Upper lobe of left lung (tissue), 6 donors: ENCODE measurements around the gene SPIN1. TPM values are rescaled to one million over a fixed set of nuclear protein-coding genes. Genes with fewer than 3 reads are reported as not detected.

Experiments used
- ATAC-seq, 2 donors: fragments of 200-7000 bp; cut with Tn5 transposase; one replicate each; pipeline ENCODE4 v1.9.1; 2022; ENCODE audit warnings: mild to moderate bottlenecking in 2 of 2, moderate library complexity in 2 of 2; ENCODE audit not compliant: low FRiP score in 2 of 2
- DNase-seq, 2 donors: peaks; one replicate each; pipeline ENCODE4 v3.0.0-alpha.2; 2019 to 2020
- H3K27ac ChIP-seq, 4 donors: fragments of 200-600 bp; sonication (generic); one replicate each; pipeline ENCODE4 v1.5.1; 2016 to 2019
- H3K27me3 ChIP-seq, 4 donors: fragments of 200-600 bp; sonication (generic); one replicate each; pipeline ENCODE4 v1.5.1; 2017 to 2019
- H3K36me3 ChIP-seq, 4 donors: fragments of 200-600 bp; sonication (generic); one replicate each; pipeline ENCODE4 v1.5.1; 2016 to 2019
- H3K4me1 ChIP-seq, 4 donors: fragments of 200-600 bp; sonication (generic); one replicate each; pipeline ENCODE4 v1.5.1; 2018 to 2019
- H3K4me3 ChIP-seq, 4 donors: fragments of 200-600 bp; sonication (generic); one replicate each; pipeline ENCODE4 v1.5.1; 2017 to 2019; ENCODE audit warnings: mild to moderate bottlenecking in 2 of 4, moderate library complexity in 1 of 4
- H3K9me3 ChIP-seq, 4 donors: fragments of 200-600 bp; sonication (generic); one replicate each; pipeline ENCODE4 v1.5.1; 2018 to 2019
- CTCF ChIP-seq, 6 experiments: fragments of 450-650 bp in 4 of 6; fragments of 200-600 bp in 2 of 6; sonication (generic) in 2 of 6; IDR thresholded peaks; one replicate each; pipeline ENCODE4 v1.5.1; 2016 to 2019; ENCODE audit warnings: antibody characterized with exemption in 6 of 6
- EP300 ChIP-seq, 4 donors: sonication (generic); formaldehyde crosslinking; IDR thresholded peaks; one replicate each; pipeline ENCODE4 v1.5.1; 2017; ENCODE audit warnings: antibody characterized with exemption in 4 of 4, control low read depth in 2 of 4
- POLR2A ChIP-seq, 4 donors: fragments of 450-650 bp; IDR thresholded peaks; one replicate each; pipeline ENCODE4 v1.5.1; 2016 to 2017; ENCODE audit warnings: antibody characterized with exemption in 4 of 4, mild to moderate bottlenecking in 2 of 4
- POLR2AphosphoS5 ChIP-seq, 2 donors: sonication (generic); formaldehyde crosslinking; IDR thresholded peaks; one replicate each; pipeline ENCODE4 v1.5.1; 2017; ENCODE audit warnings: antibody characterized with exemption in 2 of 2
- whole genome bisulfite sequencing, 2 donors: methylation state at CpG; one replicate each; pipeline ENCODE4 v1.1.5; 2017 to 2018; 5-methylcytosine and 5-hydroxymethylcytosine counted together
- total RNA-seq, 6 donors: library from RNA; depleted of rRNA in 4 of 6; stranded (reverse); fragments of >200 nt in 4 of 6; gene quantifications; one replicate each; pipeline versions ENCODE4 v1.1.0 to v1.2.1, GENCODE V29; 2016 to 2021
- donor health status: DM: no; HTN: no; CAD: no; lungs with moderate emphysema.
- donor health status: DM: no; HTN: yes; CAD: no; lungs with severe emphysema.

SPIN1 gene
- total RNA-seq, 6 donors from 2014 or later = 29.3 to 66.4 (median 59.9) TPM

- ATAC-seq (no peak), DNase-seq (no peak)
- H3K4me1 ChIP-seq = no peaks in the 10 kb centered on the region
- no peak overlapping the region for H3K27ac ChIP-seq
- H3K4me3 ChIP-seq = no peak overlapping the region
- H3K9me3 ChIP-seq = no peaks in the 10 kb centered on the region
- H3K27me3 ChIP-seq = no peaks in the 10 kb centered on the region
- TF ChIP-seq EP300 (IDR thresholded peaks at IDR 0.05) (no peak), CTCF (IDR thresholded peaks at IDR 0.05) (no peak), POLR2AphosphoS5 (IDR thresholded peaks at IDR 0.05) (no peak), POLR2A (IDR thresholded peaks at IDR 0.05) (no peak)
- H3K36me3 ChIP-seq = no peaks in the 10 kb centered on the region
- 95 to 98% methylated on average over 6 of the region's 6 CpGs for WGBS, 2 donors
Observed at GRCh38 chr9:88514247-88514646, 126.0 kb downstream of the SPIN1 start.

GRCh38 chr9:88521308-88521707, 133.1 kb downstream of the SPIN1 start:
- ATAC-seq = peak in 1 of 2 donors; percentile 57
- Histone ChIP-seq H3K4me1 (no peaks in the 10 kb centered on the region), H3K27me3 (no peaks in the 10 kb centered on the region), H3K9me3 (no peaks in the 10 kb centered on the region), H3K27ac (no peak overlapping the region), H3K36me3 (no peaks in the 10 kb centered on the region), H3K4me3 (no peak overlapping the region)
- 32 to 45% methylated on average over 4 of the region's 4 CpGs for WGBS, 2 donors
- TF ChIP-seq CTCF (IDR thresholded peaks at IDR 0.05) (no peak), EP300 (IDR thresholded peaks at IDR 0.05) (no peak), POLR2A (IDR thresholded peaks at IDR 0.05) (no peak), POLR2AphosphoS5 (IDR thresholded peaks at IDR 0.05) (no peak)
- no peak for DNase-seq

- WGBS, 2 donors = 89 to 94% methylated on average over 4 of the region's 4 CpGs
- no peak overlapping the region for H3K27ac ChIP-seq
- no peaks in the 10 kb centered on the region for H3K4me1 ChIP-seq
- TF ChIP-seq POLR2AphosphoS5 (IDR thresholded peaks at IDR 0.05) (no peak), EP300 (IDR thresholded peaks at IDR 0.05) (no peak), CTCF (IDR thresholded peaks at IDR 0.05) (no peak), POLR2A (IDR thresholded peaks at IDR 0.05) (no peak)
- no peak overlapping the region for H3K4me3 ChIP-seq
- DNase-seq (no peak), ATAC-seq (no peak)
- H3K27me3 ChIP-seq = no peaks in the 10 kb centered on the region
- no peaks in the 10 kb centered on the region for H3K36me3 ChIP-seq
- no peaks in the 10 kb centered on the region for H3K9me3 ChIP-seq
Observed at GRCh38 chr9:88522360-88522759, 134.1 kb downstream of the SPIN1 start.

GRCh38 chr9:88523056-88523455, 134.8 kb downstream of the SPIN1 start:
- Histone ChIP-seq H3K4me1 (no peaks in the 10 kb centered on the region), H3K9me3 (no peaks in the 10 kb centered on the region), H3K36me3 (no peaks in the 10 kb centered on the region), H3K27ac (no peak overlapping the region), H3K27me3 (no peaks in the 10 kb centered on the region), H3K4me3 (no peak overlapping the region)
- 84 to 91% methylated on average over 3 of the region's 3 CpGs for WGBS, 2 donors
- no peak for DNase-seq
- no peak for ATAC-seq
- TF ChIP-seq EP300 (IDR thresholded peaks at IDR 0.05) (no peak), CTCF (IDR thresholded peaks at IDR 0.05) (no peak), POLR2A (IDR thresholded peaks at IDR 0.05) (no peak)

- no peaks in the 10 kb centered on the region for H3K36me3 ChIP-seq
- H3K27me3 ChIP-seq = no peaks in the 10 kb centered on the region
- WGBS, 2 donors = 88 to 94% methylated on average over 7 to 8 of the region's 8 CpGs
- no peak for TF ChIP-seq POLR2A (IDR thresholded peaks at IDR 0.05)
- no peak for TF ChIP-seq POLR2AphosphoS5 (IDR thresholded peaks at IDR 0.05)
- ATAC-seq (no peak), DNase-seq (no peak)
- H3K27ac ChIP-seq = no peak overlapping the region
- H3K4me1 ChIP-seq = no peaks in the 10 kb centered on the region
- H3K4me3 ChIP-seq = no peak overlapping the region
- H3K9me3 ChIP-seq = no peaks in the 10 kb centered on the region
Observed at GRCh38 chr9:88524911-88525310, 136.7 kb downstream of the SPIN1 start.
